OCI-LY3 (cell line): ENCODE data around the gene CROCC.

Source experiments
- H2AFZ ChIP-seq: fragments of 200-600, 300-600 bp; shearing (Covaris generic); 2 replicates; pipeline ENCODE4 v1.6.0; 2014; ENCODE audit warnings: antibody characterized with exemption, low read depth, low read length
- H3K27ac ChIP-seq: fragments of 200-600, 300-600 bp; sonication (generic); 2 replicates; pipeline ENCODE4 v1.5.1; 2014; ENCODE audit warnings: mild to moderate bottlenecking, low read length, moderate library complexity, mixed read lengths
- H3K27me3 ChIP-seq: fragments of 200-600, 300-600 bp; sonication (generic); 2 replicates; pipeline ENCODE4 v1.6.1; 2014; ENCODE audit warnings: low read depth, low read length, mixed read lengths
- H3K36me3 ChIP-seq: fragments of 200-600, 300-600 bp; sonication (generic); replicated peaks from 2 replicates; pipeline ENCODE3; 2014; ENCODE audit warnings: low read depth, low read length, mixed read lengths
- H3K4me1 ChIP-seq: fragments of 300-600, 200-600 bp; sonication (generic); 2 replicates; pipeline ENCODE4 v1.6.1; 2014; ENCODE audit warnings: low read length, mixed read lengths
- H3K4me2 ChIP-seq: fragments of 200-600, 300-600 bp; sonication (generic); 2 replicates; pipeline ENCODE4 v1.6.1; 2014; ENCODE audit warnings: low read length, mixed read lengths
- H3K4me3 ChIP-seq: fragments of 300-600, 200-600 bp; sonication (generic); 2 replicates; pipeline ENCODE4 v1.5.1; 2014; ENCODE audit warnings: antibody characterized with exemption, mild to moderate bottlenecking, low read length, moderate library complexity
- H3K79me2 ChIP-seq: fragments of 300-600, 200-600 bp; shearing (Covaris generic); 2 replicates; pipeline ENCODE4 v1.6.1; 2014; ENCODE audit warnings: mild to moderate bottlenecking, low read length, mixed read lengths
- H3K9ac ChIP-seq: fragments of 300-600, 200-600 bp; shearing (Covaris generic); 2 replicates; pipeline ENCODE4 v1.6.0; 2014; ENCODE audit warnings: mild to moderate bottlenecking, low read length, moderate library complexity
- H3K9me3 ChIP-seq: fragments of 200-600, 300-600 bp; shearing (Covaris generic); 2 replicates; pipeline ENCODE4 v1.6.1; 2014; ENCODE audit warnings: low read length, mixed read lengths; ENCODE audit not compliant: insufficient read depth
- H4K20me1 ChIP-seq: fragments of 200-600, 300-600 bp; sonication (generic); 2 replicates; pipeline ENCODE4 v1.6.1; 2016; ENCODE audit warnings: low read length, mixed read lengths; ENCODE audit not compliant: insufficient read depth
- EZH2phosphoT487 ChIP-seq: fragments of 200-600 bp; shearing (Covaris generic); IDR thresholded peaks from 2 replicates; pipeline ENCODE4 v1.6.1; 2018; ENCODE audit warnings: antibody characterized with exemption, mixed run types, low read depth
- TF ChIP-seq, protein P1 (sequence below): fragments of 200-600, 300-600 bp; sonication (generic); IDR thresholded peaks from 2 replicates; pipeline ENCODE4 v1.5.1; 2014; ENCODE audit warnings: antibody characterized with exemption, low read length, low read depth

The CROCC gene

DNA sequence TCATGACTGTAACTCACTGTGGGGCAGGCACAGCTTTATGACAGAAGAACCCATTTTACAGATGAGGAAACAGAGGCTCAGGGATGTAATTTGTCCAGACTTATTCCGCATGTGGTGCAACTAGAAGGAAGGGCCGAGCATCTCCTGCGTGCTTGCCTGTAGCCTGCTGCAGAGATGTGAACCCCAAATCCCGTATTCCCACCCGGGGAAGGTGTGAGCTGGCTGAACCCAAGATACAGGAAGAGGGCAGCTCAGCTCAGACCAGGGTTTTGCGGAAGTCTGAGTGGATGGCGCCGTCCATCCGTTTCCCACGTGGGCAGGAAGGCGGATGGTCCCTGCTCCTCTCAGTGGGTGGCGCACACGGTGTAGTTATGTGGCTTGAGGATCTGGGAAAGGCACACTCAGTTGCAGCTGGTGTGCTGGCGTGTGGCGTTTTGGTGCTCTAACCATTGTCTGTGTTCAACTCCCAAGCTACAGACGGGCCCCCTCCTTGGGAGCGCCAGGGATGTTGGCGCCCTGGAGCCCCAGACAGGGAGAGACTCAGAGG, 1.2 kb downstream of the CROCC start:
- no peak overlapping the region for H3K4me2 ChIP-seq
- no peak overlapping the region for H3K9ac ChIP-seq
- TF ChIP-seq, protein P1, sequence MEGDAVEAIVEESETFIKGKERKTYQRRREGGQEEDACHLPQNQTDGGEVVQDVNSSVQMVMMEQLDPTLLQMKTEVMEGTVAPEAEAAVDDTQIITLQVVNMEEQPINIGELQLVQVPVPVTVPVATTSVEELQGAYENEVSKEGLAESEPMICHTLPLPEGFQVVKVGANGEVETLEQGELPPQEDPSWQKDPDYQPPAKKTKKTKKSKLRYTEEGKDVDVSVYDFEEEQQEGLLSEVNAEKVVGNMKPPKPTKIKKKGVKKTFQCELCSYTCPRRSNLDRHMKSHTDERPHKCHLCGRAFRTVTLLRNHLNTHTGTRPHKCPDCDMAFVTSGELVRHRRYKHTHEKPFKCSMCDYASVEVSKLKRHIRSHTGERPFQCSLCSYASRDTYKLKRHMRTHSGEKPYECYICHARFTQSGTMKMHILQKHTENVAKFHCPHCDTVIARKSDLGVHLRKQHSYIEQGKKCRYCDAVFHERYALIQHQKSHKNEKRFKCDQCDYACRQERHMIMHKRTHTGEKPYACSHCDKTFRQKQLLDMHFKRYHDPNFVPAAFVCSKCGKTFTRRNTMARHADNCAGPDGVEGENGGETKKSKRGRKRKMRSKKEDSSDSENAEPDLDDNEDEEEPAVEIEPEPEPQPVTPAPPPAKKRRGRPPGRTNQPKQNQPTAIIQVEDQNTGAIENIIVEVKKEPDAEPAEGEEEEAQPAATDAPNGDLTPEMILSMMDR = no peak
- TF ChIP-seq EZH2phosphoT487 = no peak
- H3K36me3 ChIP-seq = no peaks in the 10 kb centered on the region
- no peaks in the 10 kb centered on the region for H3K79me2 ChIP-seq
- H3K9me3 ChIP-seq = no peaks in the 10 kb centered on the region
- no peak overlapping the region for H3K4me3 ChIP-seq
- H3K4me1 ChIP-seq = 0 out of 2 replicates have a peak, but pooled peaks cover 6% of the 10 kb centered on the region
- no peak overlapping the region for H2AFZ ChIP-seq
- no peaks in the 10 kb centered on the region for H4K20me1 ChIP-seq
- H3K27me3 ChIP-seq = no peaks in the 10 kb centered on the region
- no peak overlapping the region for H3K27ac ChIP-seq

- Histone ChIP-seq H3K27me3 (no peaks in the 10 kb centered on the region), H3K9ac (no peak overlapping the region), H2AFZ (no peak overlapping the region), H3K79me2 (no peaks in the 10 kb centered on the region), H3K36me3 (no peaks in the 10 kb centered on the region), H3K4me1 (0 out of 2 replicates have a peak, but pooled peaks cover 6% of the 10 kb centered on the region), H3K4me2 (no peak overlapping the region), H3K9me3 (no peaks in the 10 kb centered on the region), H3K4me3 (no peak overlapping the region), H4K20me1 (no peaks in the 10 kb centered on the region), H3K27ac (no peak overlapping the region)
- no peak for TF ChIP-seq EZH2phosphoT487
- TF ChIP-seq, protein P1 = no peak
These were observed 2.6 kb downstream of the CROCC start for GRCh38 chr1:16924216-16924918.

- Histone ChIP-seq H3K4me2 (no peak overlapping the region), H3K27me3 (no peaks in the 10 kb centered on the region), H3K36me3 (no peaks in the 10 kb centered on the region), H3K27ac (no peak overlapping the region), H3K9ac (no peak overlapping the region), H2AFZ (no peak overlapping the region), H3K4me3 (no peak overlapping the region), H3K79me2 (no peaks in the 10 kb centered on the region), H4K20me1 (no peaks in the 10 kb centered on the region), H3K4me1 (0 out of 2 replicates have a peak, but pooled peaks cover 6% of the 10 kb centered on the region), H3K9me3 (no peaks in the 10 kb centered on the region)
- no peak for TF ChIP-seq EZH2phosphoT487
- TF ChIP-seq, protein P1 = no peak
These were observed 3.3 kb downstream of the CROCC start for GRCh38 chr1:16924919-16925477.
